Measurements from ENCODE around the gene RPS25.
"Not testable (repeated sequence)": the region's sequence is repeated elsewhere in the genome, so short reads cannot be mapped to it uniquely, and the experiment has no call there.

The RPS25 gene

DNA sequence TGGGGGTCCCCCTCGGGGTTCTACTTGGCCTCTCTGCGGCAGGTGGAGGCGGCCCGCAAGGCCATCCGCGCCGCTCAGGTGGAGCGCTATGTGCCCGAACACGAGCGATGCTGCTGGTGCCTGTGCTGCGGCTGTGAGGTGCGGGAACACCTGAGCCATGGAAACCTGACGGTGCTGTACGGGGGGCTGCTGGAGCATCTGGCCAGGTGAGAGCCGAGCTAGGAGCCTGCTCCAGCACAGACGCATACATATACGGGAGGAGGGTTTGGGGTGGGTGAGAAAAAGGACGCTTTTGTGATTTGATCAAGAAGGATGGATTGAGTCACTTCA lies 19.8 kb downstream of the RPS25 start:
- ATAC-seq (ENCODE audit: low read depth) (peak; percentile 40), DNase-seq (ENCODE audit: low spot score) (no peak)
- Histone ChIP-seq H3K4me3 (ENCODE audit: severe bottlenecking) (peak overlapping the region; percentile 50), H3K27ac (ENCODE audit: poor library complexity, severe bottlenecking) (peak overlapping the region; percentile 87), H3K4me1 (ENCODE audit: insufficient read depth, poor library complexity, severe bottlenecking) (peaks cover 10% of the 10 kb centered on the region), H3K36me3 (ENCODE audit: low read depth) (peaks cover 42% of the 10 kb centered on the region), H3K9me3 (ENCODE audit: severe bottlenecking) (no peaks in the 10 kb centered on the region), H3K27me3 (ENCODE audit: insufficient read depth, poor library complexity, severe bottlenecking) (no peaks in the 10 kb centered on the region)
- TF ChIP-seq, protein P1, sequence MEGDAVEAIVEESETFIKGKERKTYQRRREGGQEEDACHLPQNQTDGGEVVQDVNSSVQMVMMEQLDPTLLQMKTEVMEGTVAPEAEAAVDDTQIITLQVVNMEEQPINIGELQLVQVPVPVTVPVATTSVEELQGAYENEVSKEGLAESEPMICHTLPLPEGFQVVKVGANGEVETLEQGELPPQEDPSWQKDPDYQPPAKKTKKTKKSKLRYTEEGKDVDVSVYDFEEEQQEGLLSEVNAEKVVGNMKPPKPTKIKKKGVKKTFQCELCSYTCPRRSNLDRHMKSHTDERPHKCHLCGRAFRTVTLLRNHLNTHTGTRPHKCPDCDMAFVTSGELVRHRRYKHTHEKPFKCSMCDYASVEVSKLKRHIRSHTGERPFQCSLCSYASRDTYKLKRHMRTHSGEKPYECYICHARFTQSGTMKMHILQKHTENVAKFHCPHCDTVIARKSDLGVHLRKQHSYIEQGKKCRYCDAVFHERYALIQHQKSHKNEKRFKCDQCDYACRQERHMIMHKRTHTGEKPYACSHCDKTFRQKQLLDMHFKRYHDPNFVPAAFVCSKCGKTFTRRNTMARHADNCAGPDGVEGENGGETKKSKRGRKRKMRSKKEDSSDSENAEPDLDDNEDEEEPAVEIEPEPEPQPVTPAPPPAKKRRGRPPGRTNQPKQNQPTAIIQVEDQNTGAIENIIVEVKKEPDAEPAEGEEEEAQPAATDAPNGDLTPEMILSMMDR (IDR thresholded peaks at IDR 0.05; ENCODE audit: poor library complexity, severe bottlenecking) = no peak

DNA sequence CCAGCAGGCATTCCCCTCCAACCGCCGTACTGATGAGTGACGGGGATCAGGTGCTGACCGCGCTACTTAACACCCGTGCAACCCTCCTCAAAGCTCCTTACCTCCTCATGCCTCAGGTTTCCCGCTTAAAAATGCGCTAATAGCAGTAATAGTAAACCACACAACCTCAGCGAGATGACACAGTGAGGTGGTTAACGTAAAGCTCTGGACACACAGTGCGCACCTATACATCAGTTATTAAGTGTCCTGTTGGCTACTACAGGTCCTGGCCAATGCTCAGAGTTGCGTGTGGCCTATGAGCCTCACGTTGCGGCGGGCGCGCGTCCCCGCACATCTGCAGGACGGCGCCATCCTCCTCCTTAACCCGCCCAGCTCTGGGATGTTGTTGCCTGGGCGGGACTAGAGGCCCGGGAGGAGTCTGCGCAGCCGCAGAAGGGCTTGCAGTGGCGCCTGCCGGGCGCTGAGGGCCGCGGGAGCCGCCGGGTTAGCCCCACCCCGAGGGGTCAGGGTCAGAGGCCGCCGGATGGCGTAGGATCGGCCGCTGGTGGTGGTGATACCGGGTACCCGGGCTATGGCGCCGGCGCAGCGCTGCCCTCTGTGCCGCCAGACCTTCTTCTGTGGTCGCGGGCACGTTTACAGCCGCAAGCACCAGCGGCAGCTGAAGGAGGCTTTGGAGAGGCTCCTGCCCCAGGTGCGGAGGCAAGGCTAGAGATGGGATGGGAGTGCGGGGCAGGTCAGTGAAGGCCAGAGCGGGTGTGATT lies 20.3 kb downstream of the RPS25 start, which contains the start of gene CENATAC:
TSS of gene CENATAC (plus strand) at position 512 of the 761 bp plus-strand sequence. CDS start at position 572, 60 bp downstream.
- peak within 1 kb of the TSS; percentile 50 for H3K4me3 ChIP-seq (ENCODE audit: severe bottlenecking)
- H3K27ac ChIP-seq (ENCODE audit: poor library complexity, severe bottlenecking) = peak within 1 kb of the TSS; percentile 87
- TF ChIP-seq, protein P1 (IDR thresholded peaks at IDR 0.05; ENCODE audit: poor library complexity, severe bottlenecking) = no peak
- no peaks in the 10 kb centered on the region for H3K9me3 ChIP-seq (ENCODE audit: severe bottlenecking)
- H3K4me1 ChIP-seq (ENCODE audit: insufficient read depth, poor library complexity, severe bottlenecking) = peaks cover 10% of the 10 kb centered on the region
- DNase-seq (ENCODE audit: low spot score) (peak; percentile 90), ATAC-seq (ENCODE audit: low read depth) (peak; percentile 89)
- peaks cover 36% of the 10 kb centered on the region for H3K36me3 ChIP-seq (ENCODE audit: low read depth)
- no peaks in the 10 kb centered on the region for H3K27me3 ChIP-seq (ENCODE audit: insufficient read depth, poor library complexity, severe bottlenecking)

DNA sequence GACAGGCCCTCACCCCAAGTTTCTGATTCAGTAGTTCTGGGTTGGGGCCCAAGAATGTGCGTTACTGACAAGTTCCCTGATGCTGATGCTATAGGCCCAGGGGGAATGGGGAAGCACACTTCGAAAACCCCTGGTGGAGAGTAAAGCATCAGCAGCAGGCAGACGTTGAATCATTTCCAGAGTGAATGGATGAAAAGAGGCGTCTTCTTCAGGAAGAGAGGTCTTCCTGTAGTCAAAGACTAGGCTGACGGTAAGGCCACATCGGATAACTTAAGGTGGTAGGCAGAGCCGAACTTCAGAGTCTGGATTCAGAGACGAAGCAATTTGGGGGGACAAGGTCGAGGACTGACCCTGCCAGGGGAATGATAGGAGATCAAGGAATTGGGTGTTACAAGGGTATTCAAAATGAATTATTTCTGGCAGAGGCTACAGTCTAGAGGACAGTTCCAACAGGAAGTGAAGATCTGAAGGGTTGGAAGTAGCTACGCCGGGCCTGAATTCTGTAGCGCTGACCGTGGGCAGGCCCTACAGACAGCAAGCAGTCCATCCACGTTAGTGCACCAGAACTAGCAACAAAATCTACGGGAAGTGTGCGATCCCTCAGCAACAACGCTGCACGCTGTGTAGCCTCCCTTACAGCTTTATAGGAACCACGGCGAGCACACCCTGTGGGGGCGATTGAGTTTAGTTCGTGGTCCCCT lies 21.1 kb downstream of the RPS25 start:
- TF ChIP-seq, protein P1 (IDR thresholded peaks at IDR 0.05; ENCODE audit: poor library complexity, severe bottlenecking) = no peak
- no peak; the same call in 2 of the 3 replicates for ATAC-seq (ENCODE audit: low read depth)

DNA sequence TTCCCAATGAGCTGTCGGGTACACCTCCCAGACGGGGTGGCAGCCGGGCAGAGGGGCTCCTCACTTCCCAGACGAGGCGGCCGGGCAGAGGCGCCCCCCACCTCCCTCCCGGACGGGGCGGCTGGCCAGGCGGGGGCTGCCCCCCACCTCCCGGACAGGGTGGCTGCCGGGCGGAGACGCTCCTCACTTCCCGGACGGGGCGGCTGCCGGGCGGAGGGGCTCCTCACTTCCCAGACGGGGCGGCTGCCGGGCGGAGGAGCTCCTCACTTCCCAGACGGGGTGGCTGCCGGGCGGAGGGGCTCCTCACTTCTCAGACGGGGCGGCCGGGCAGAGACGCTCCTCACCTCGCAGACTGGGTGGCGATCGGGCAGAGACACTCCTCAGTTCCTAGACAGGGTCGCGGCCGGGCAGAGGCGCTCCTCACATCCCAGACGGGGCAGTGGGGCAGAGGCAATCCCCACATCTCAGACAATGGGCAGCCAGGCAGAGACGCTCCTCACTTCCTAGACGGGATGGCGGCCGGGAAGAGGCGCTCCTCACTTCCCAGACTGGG lies 26.6 kb downstream of the RPS25 start:
- not testable (repeated sequence) for DNase-seq (ENCODE audit: low spot score)

More for the DNA sequence above, 21.1 kb downstream of the RPS25 start:
- DNase-seq (ENCODE audit: low spot score) = no peak
- Histone ChIP-seq H3K27ac (ENCODE audit: poor library complexity, severe bottlenecking) (peak overlapping the region; percentile 87), H3K4me1 (ENCODE audit: insufficient read depth, poor library complexity, severe bottlenecking) (peaks cover 10% of the 10 kb centered on the region), H3K36me3 (ENCODE audit: low read depth) (peaks cover 30% of the 10 kb centered on the region), H3K27me3 (ENCODE audit: insufficient read depth, poor library complexity, severe bottlenecking) (no peaks in the 10 kb centered on the region), H3K4me3 (ENCODE audit: severe bottlenecking) (peak overlapping the region; percentile 50), H3K9me3 (ENCODE audit: severe bottlenecking) (no peaks in the 10 kb centered on the region)

DNA sequence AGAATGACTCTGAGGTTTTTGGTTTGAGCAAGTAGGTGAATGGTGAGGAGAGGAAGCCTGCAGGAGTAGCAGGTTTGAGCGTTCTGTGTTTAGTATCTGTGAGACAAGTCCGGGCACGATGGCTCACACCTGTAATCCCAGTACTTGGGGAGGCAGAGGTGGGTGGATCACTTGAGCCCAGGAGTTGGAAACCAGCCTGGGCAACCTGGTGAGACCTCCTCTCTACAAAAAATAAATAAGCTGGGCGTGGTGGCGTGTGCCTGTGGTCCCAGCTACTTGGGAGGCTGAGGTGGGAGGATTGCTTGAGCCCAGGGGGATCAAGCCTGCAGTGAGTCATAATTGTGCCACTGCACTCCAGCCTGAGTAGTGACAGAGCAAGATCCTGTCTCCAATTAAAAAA lies 29.9 kb downstream of the RPS25 start:
- H3K9me3 ChIP-seq (ENCODE audit: severe bottlenecking) = no peaks in the 10 kb centered on the region
- peak; percentile 88 for ATAC-seq (ENCODE audit: low read depth)
- H3K27ac ChIP-seq (ENCODE audit: poor library complexity, severe bottlenecking) = peak overlapping the region; percentile 34
- no peaks in the 10 kb centered on the region for H3K36me3 ChIP-seq (ENCODE audit: low read depth)
- TF ChIP-seq, protein P1 (IDR thresholded peaks at IDR 0.05; ENCODE audit: poor library complexity, severe bottlenecking) = no peak
- H3K4me1 ChIP-seq (ENCODE audit: insufficient read depth, poor library complexity, severe bottlenecking) = peaks cover 8% of the 10 kb centered on the region
- no peak overlapping the region for H3K4me3 ChIP-seq (ENCODE audit: severe bottlenecking)
- peak; percentile 84 for DNase-seq (ENCODE audit: low spot score)
- H3K27me3 ChIP-seq (ENCODE audit: insufficient read depth, poor library complexity, severe bottlenecking) = no peaks in the 10 kb centered on the region

More for the DNA sequence above, 26.6 kb downstream of the RPS25 start:
- H3K27ac ChIP-seq (ENCODE audit: poor library complexity, severe bottlenecking); H3K4me3 ChIP-seq (ENCODE audit: severe bottlenecking); H3K27me3 ChIP-seq (ENCODE audit: insufficient read depth, poor library complexity, severe bottlenecking); H3K36me3 ChIP-seq (ENCODE audit: low read depth); ATAC-seq (ENCODE audit: low read depth); H3K9me3 ChIP-seq (ENCODE audit: severe bottlenecking); H3K4me1 ChIP-seq (ENCODE audit: insufficient read depth, poor library complexity, severe bottlenecking): not testable (repeated sequence)

Data from RWPE2 (cell line).